SK-N-SH (cell line): ENCODE data around the gene ITSN2. TPM values are rescaled to one million over a fixed set of nuclear protein-coding genes. Genes with fewer than 3 reads are reported as not detected.

Experiments
- CTCF ChIA-PET: fragments of 300-600, 350-600 bp; formaldehyde crosslinking; extraction: SDS; loops from one replicate; lab custom pipeline; 2021; lab: Yijun Ruan, JAX
- POLR2A ChIA-PET: fragments of 350-600 bp; sonication (Branson Sonifier 250); formaldehyde crosslinking; extraction: SDS; loops from one replicate; lab custom pipeline; 2020; ENCODE audit warnings: antibody characterized with exemption, inconsistent platforms; lab: Yijun Ruan, JAX
- DNase-seq: peaks from one replicate; pipeline ENCODE4 v3.0.0; 2012
- H2AFZ ChIP-seq: fragments of 200-600 bp; sonication (generic); 2 replicates; pipeline ENCODE4 v1.8.1; 2016; ENCODE audit warnings: antibody characterized with exemption, mild to moderate bottlenecking, low read depth
- H3F3A ChIP-seq: fragments of 200-600 bp; sonication (generic); replicated peaks from 2 replicates; pipeline ENCODE3; 2016; ENCODE audit warnings: antibody characterized with exemption, mild to moderate bottlenecking; ENCODE audit not compliant: insufficient read depth
- H3K27ac ChIP-seq, 2 experiments: fragments of 200-500 bp in 1 of 2; fragments of 200-600 bp in 1 of 2; sonication (Bioruptor generic) in 1 of 2; sonication (generic), shearing (Covaris generic) in 1 of 2; 2 replicates each; pipeline versions ENCODE4 v1.5.1 to v1.6.1; 2014 to 2016; ENCODE audit warnings: low read depth in 2 of 2, inconsistent platforms in 1 of 2, low read length in 1 of 2, mild to moderate bottlenecking in 1 of 2, mixed read lengths in 1 of 2
- H3K27me3 ChIP-seq: fragments of 200-600 bp; sonication (generic), shearing (Covaris generic); 2 replicates; pipeline ENCODE4 v1.6.1; 2016; ENCODE audit warnings: mixed run types; ENCODE audit not compliant: insufficient read depth
- H3K36me3 ChIP-seq, 2 experiments: fragments of 200-500 bp in 1 of 2; fragments of 200-600 bp in 1 of 2; sonication (Bioruptor generic) in 1 of 2; sonication (generic) in 1 of 2; replicated peaks in 1 of 2; 2 replicates each; pipeline versions ENCODE3 to v1.5.1; 2014 to 2016; ENCODE audit warnings: low read length in 1 of 2, mild to moderate bottlenecking in 1 of 2; ENCODE audit not compliant: insufficient read depth in 2 of 2, control insufficient read depth in 1 of 2
- H3K4me1 ChIP-seq, 2 experiments: fragments of 200-500 bp in 1 of 2; fragments of 200-600 bp in 1 of 2; sonication (Bioruptor generic) in 1 of 2; sonication (generic), shearing (Covaris generic) in 1 of 2; 2 replicates each; pipeline versions ENCODE4 v1.5.1 to v1.6.1; 2014 to 2016; ENCODE audit warnings: low read depth in 1 of 2, low read length in 1 of 2, mixed run types in 1 of 2; ENCODE audit not compliant: insufficient read depth in 2 of 2, control insufficient read depth in 1 of 2
- H3K4me2 ChIP-seq: fragments of 200-600 bp; sonication (generic), shearing (Covaris generic); 2 replicates; pipeline ENCODE4 v1.6.1; 2017; ENCODE audit warnings: mixed run types
- H3K4me3 ChIP-seq, 2 experiments: fragments of 200-500 bp in 1 of 2; fragments of 200-600 bp in 1 of 2; sonication (Bioruptor generic) in 1 of 2; sonication (generic), shearing (Covaris generic) in 1 of 2; 2 replicates each; pipeline versions ENCODE4 v1.5.1 to v1.8.1; 2014 to 2016; ENCODE audit warnings: low read depth in 2 of 2, inconsistent platforms in 1 of 2, low read length in 1 of 2, mild to moderate bottlenecking in 1 of 2, mixed read lengths in 1 of 2, moderate library complexity in 1 of 2
- H3K79me2 ChIP-seq: fragments of 200-600 bp; sonication (generic); 2 replicates; pipeline ENCODE4 v1.8.1; 2017; ENCODE audit warnings: mild to moderate bottlenecking; ENCODE audit not compliant: insufficient read depth
- H3K9ac ChIP-seq: fragments of 200-600 bp; sonication (generic); 2 replicates; pipeline ENCODE4 v1.6.1; 2017; ENCODE audit warnings: mixed run types
- H3K9me2 ChIP-seq: fragments of 200-600 bp; sonication (generic); 2 replicates; pipeline ENCODE4 v1.6.1; 2017; ENCODE audit warnings: mixed run types
- H3K9me3 ChIP-seq: fragments of 200-600 bp; sonication (generic); 2 replicates; pipeline ENCODE4 v1.6.1; 2017; ENCODE audit warnings: mixed run types, mild to moderate bottlenecking, moderate library complexity
- H4K20me1 ChIP-seq: fragments of 200-600 bp; sonication (generic); 2 replicates; pipeline ENCODE4 v1.6.1; 2017; ENCODE audit warnings: mild to moderate bottlenecking, mixed run types; ENCODE audit not compliant: insufficient read depth
- ELF1 ChIP-seq: IDR thresholded peaks from 2 replicates; pipeline ENCODE4 v1.4.0; 2012
- EP300 ChIP-seq, 2 experiments: IDR thresholded peaks; 2 replicates each; pipeline versions ENCODE4 v1.4.0 to v1.6.1; 2012; ENCODE audit warnings: borderline replicate concordance in 1 of 2, low read depth in 1 of 2, low read length in 1 of 2
- FOXM1 ChIP-seq: IDR thresholded peaks from 2 replicates; pipeline ENCODE4 v1.4.0; 2012; ENCODE audit warnings: low read depth, mild to moderate bottlenecking
- MAX ChIP-seq: IDR thresholded peaks from 2 replicates; pipeline ENCODE4 v1.4.0; 2012; ENCODE audit warnings: low read depth
- MEF2A ChIP-seq: IDR thresholded peaks from 2 replicates; pipeline ENCODE4 v1.4.0; 2012; ENCODE audit warnings: low read depth, borderline replicate concordance
- NRF1 ChIP-seq: IDR thresholded peaks from 2 replicates; pipeline ENCODE4 v1.6.1; 2012; ENCODE audit warnings: low read depth, mild to moderate bottlenecking, low read length
- RCOR1 ChIP-seq: fragments of 150-350 bp; IDR thresholded peaks from 2 replicates; pipeline ENCODE4 v1.6.1; 2017; ENCODE audit warnings: antibody characterized with exemption, low read length
- REST ChIP-seq: IDR thresholded peaks from 2 replicates; pipeline ENCODE4 v1.6.1; 2012; ENCODE audit warnings: mild to moderate bottlenecking, low read depth, low read length, moderate library complexity
- RXRA ChIP-seq: IDR thresholded peaks from 2 replicates; pipeline ENCODE4 v1.4.0; 2012; ENCODE audit warnings: low read depth, mild to moderate bottlenecking, borderline replicate concordance
- SMC3 ChIP-seq: IDR thresholded peaks from 2 replicates; pipeline ENCODE4 v1.6.1; 2012; ENCODE audit warnings: low read depth, low read length, improper control_type of control experiment
- YY1 ChIP-seq: IDR thresholded peaks from 2 replicates; pipeline ENCODE4 v1.4.0; 2012; ENCODE audit warnings: low read depth, mild to moderate bottlenecking
- WGBS: methylation state at CpG from one replicate; pipeline ENCODE4 v1.1.6; 2017; ENCODE audit warnings: low lambda C conversion rate; 5-methylcytosine and 5-hydroxymethylcytosine counted together
- polyA plus RNA-seq, 3 experiments: library from polyadenylated mRNA; depleted of rRNA; stranded (reverse); fragments of >200 nt; gene quantifications; 2 replicates each; pipeline ENCODE4 v1.2.3, GENCODE V29; 2012
- TF ChIP-seq, protein P1 (sequence below): fragments of 150-350 bp; IDR thresholded peaks from 2 replicates; pipeline ENCODE4 v1.6.1; 2016; ENCODE audit warnings: mild to moderate bottlenecking, low read depth, low read length
- TF ChIP-seq, protein P2 (sequence below): IDR thresholded peaks from 2 replicates; pipeline ENCODE4 v1.4.0; 2012; ENCODE audit warnings: low read depth, borderline replicate concordance

ITSN2 gene
- polyA plus RNA-seq, 1 of the 3 experiments (the other 2 are of a cell fraction), result 11.9 TPM

GRCh38 chr2:24262421-24262970 lies 97.8 kb downstream of the ITSN2 start (continued):
- no peak for TF ChIP-seq MAX
- TF ChIP-seq, all 33 proteins: peak for 0

- Histone ChIP-seq H3K9ac (no peak overlapping the region), H3K9me3 (no peaks in the 10 kb centered on the region), H3K4me1 (peaks cover 0 to 3% of the 10 kb centered on the region in 2 experiments; a peak in 2 of 4 replicates), H3K36me3 (peaks cover 25 to 41% of the 10 kb centered on the region in 2 experiments), H4K20me1 (no peaks in the 10 kb centered on the region), H3K27me3 (no peaks in the 10 kb centered on the region), H3K27ac (no peak overlapping the region), H3K4me3 (no peak overlapping the region), H3F3A (peaks cover 4% of the 10 kb centered on the region), H2AFZ (no peak overlapping the region), H3K79me2 (no peaks in the 10 kb centered on the region), H3K4me2 (no peak overlapping the region), H3K9me2 (no peaks in the 10 kb centered on the region)
- CTCF ChIA-PET, result no interaction called here
- no peak for DNase-seq
- 89% methylated on average over 3 of the region's 3 CpGs for WGBS
- POLR2A ChIA-PET, result no interaction called here
- TF ChIP-seq RCOR1 (no peak), MEF2A (no peak)
- TF ChIP-seq, protein P1, sequence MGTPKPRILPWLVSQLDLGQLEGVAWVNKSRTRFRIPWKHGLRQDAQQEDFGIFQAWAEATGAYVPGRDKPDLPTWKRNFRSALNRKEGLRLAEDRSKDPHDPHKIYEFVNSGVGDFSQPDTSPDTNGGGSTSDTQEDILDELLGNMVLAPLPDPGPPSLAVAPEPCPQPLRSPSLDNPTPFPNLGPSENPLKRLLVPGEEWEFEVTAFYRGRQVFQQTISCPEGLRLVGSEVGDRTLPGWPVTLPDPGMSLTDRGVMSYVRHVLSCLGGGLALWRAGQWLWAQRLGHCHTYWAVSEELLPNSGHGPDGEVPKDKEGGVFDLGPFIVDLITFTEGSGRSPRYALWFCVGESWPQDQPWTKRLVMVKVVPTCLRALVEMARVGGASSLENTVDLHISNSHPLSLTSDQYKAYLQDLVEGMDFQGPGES, result no peak
Measured at GRCh38 chr2:24261441-24261840, 98.9 kb downstream of the ITSN2 start.

- WGBS, result 91% methylated on average over 2 of the region's 2 CpGs
- CTCF ChIA-PET, result no interaction called here
- H4K20me1 ChIP-seq, result no peaks in the 10 kb centered on the region
Measured at GRCh38 chr2:24259316-24259715, 101.0 kb downstream of the ITSN2 start.

More at GRCh38 chr2:24259316-24259715, 101.0 kb downstream of the ITSN2 start:
- Histone ChIP-seq H3K9me2 (no peaks in the 10 kb centered on the region), H3K27me3 (no peaks in the 10 kb centered on the region), H3K4me3 (no peak overlapping the region), H3K4me1 (peaks cover 0 to 3% of the 10 kb centered on the region in 2 experiments; a peak in 2 of 4 replicates), H3K36me3 (peaks cover 19 to 32% of the 10 kb centered on the region in 2 experiments), H3K4me2 (no peak overlapping the region)
- no peak for DNase-seq
- TF ChIP-seq SMC3, result no peak
- TF ChIP-seq EP300 (IDR thresholded peaks at IDR 0.05; ENCODE audit: borderline replicate concordance in 1 of 2, low read depth in 1 of 2, low read length in 1 of 2), result no peak
- TF ChIP-seq, protein P2, sequence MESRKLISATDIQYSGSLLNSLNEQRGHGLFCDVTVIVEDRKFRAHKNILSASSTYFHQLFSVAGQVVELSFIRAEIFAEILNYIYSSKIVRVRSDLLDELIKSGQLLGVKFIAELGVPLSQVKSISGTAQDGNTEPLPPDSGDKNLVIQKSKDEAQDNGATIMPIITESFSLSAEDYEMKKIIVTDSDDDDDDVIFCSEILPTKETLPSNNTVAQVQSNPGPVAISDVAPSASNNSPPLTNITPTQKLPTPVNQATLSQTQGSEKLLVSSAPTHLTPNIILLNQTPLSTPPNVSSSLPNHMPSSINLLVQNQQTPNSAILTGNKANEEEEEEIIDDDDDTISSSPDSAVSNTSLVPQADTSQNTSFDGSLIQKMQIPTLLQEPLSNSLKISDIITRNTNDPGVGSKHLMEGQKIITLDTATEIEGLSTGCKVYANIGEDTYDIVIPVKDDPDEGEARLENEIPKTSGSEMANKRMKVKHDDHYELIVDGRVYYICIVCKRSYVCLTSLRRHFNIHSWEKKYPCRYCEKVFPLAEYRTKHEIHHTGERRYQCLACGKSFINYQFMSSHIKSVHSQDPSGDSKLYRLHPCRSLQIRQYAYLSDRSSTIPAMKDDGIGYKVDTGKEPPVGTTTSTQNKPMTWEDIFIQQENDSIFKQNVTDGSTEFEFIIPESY, result no peak
- TF ChIP-seq REST, result no peak
- TF ChIP-seq YY1, result no peak
- TF ChIP-seq RXRA, result no peak
- TF ChIP-seq RCOR1, result no peak
- TF ChIP-seq ELF1, result no peak
- no peak for TF ChIP-seq NRF1
- TF ChIP-seq FOXM1, result no peak
- TF ChIP-seq, all 33 proteins: peak for 0
- 0 out of 2 replicates have a peak, but pooled peaks cover 2% of the 10 kb centered on the region for H3K79me2 ChIP-seq
- H3K9me3 ChIP-seq, result no peaks in the 10 kb centered on the region
- H3K9ac ChIP-seq, result no peak overlapping the region
- no peak overlapping the region for H2AFZ ChIP-seq
- H3K27ac ChIP-seq, result no peak overlapping the region
- no peaks in the 10 kb centered on the region for H3F3A ChIP-seq
- POLR2A ChIA-PET, result no interaction called here
